PFSK-1 (cell line): ENCODE data around the gene POLR3GL.

Source experiments
- POLR2AphosphoS5 ChIP-seq: IDR thresholded peaks from 2 replicates; pipeline ENCODE4 v1.6.1; 2012; ENCODE audit warnings: low read depth, mild to moderate bottlenecking, control low read depth, low read length, moderate library complexity
- SIN3A ChIP-seq: IDR thresholded peaks from 2 replicates; pipeline ENCODE4 v1.6.1; 2012; ENCODE audit warnings: mild to moderate bottlenecking, low read length, moderate library complexity, borderline replicate concordance; ENCODE audit not compliant: insufficient read depth
- TAF1 ChIP-seq: IDR thresholded peaks from 2 replicates; pipeline ENCODE4 v1.6.1; 2012; ENCODE audit warnings: low read length, control low read depth, borderline replicate concordance; ENCODE audit not compliant: insufficient read depth
- TF ChIP-seq, protein P1 (sequence below), 2 experiments: IDR thresholded peaks; 2 replicates each; pipeline versions ENCODE4 v1.6.1 to v1.8.0; 2011 to 2012; ENCODE audit warnings: low read depth in 2 of 2, low read length in 2 of 2, control low read depth in 1 of 2, inconsistent platforms in 1 of 2, mild to moderate bottlenecking in 1 of 2, moderate library complexity in 1 of 2; ENCODE audit not compliant: insufficient read depth in 1 of 2

DNA sequence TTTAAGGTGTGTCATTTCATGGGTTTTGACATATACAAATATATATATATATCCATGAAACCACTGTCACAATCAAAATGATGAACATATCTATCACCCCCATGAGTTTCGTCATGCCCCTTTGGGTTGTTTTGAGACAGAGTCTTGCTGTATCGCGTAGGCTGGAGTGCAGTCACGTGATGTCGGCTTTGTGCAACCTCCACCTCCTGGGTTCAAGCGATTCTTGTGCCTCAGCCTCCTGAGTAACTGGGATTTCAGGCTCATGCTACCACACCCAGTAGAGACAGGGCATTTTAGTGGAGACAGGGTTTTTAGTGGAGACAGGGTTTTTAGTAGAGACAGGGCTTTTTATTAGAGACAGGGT is 49.1 kb downstream of the POLR3GL start:
- TF ChIP-seq POLR2AphosphoS5 = no peak
- TF ChIP-seq TAF1 = no peak
- TF ChIP-seq, protein P1, sequence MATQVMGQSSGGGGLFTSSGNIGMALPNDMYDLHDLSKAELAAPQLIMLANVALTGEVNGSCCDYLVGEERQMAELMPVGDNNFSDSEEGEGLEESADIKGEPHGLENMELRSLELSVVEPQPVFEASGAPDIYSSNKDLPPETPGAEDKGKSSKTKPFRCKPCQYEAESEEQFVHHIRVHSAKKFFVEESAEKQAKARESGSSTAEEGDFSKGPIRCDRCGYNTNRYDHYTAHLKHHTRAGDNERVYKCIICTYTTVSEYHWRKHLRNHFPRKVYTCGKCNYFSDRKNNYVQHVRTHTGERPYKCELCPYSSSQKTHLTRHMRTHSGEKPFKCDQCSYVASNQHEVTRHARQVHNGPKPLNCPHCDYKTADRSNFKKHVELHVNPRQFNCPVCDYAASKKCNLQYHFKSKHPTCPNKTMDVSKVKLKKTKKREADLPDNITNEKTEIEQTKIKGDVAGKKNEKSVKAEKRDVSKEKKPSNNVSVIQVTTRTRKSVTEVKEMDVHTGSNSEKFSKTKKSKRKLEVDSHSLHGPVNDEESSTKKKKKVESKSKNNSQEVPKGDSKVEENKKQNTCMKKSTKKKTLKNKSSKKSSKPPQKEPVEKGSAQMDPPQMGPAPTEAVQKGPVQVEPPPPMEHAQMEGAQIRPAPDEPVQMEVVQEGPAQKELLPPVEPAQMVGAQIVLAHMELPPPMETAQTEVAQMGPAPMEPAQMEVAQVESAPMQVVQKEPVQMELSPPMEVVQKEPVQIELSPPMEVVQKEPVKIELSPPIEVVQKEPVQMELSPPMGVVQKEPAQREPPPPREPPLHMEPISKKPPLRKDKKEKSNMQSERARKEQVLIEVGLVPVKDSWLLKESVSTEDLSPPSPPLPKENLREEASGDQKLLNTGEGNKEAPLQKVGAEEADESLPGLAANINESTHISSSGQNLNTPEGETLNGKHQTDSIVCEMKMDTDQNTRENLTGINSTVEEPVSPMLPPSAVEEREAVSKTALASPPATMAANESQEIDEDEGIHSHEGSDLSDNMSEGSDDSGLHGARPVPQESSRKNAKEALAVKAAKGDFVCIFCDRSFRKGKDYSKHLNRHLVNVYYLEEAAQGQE (IDR thresholded peaks at IDR 0.05; ENCODE audit: insufficient read depth in 1 of 2, low read depth in 2 of 2, low read length in 2 of 2) = no peak
- no peak for TF ChIP-seq SIN3A
